A549 (cell line): Measurements from ENCODE around the gene PBRM1.

Experiments used
- CTCF ChIP-seq: fragments of >200 bp; sonication (Bioruptor Twin); formaldehyde crosslinking; IDR thresholded peaks from 3 replicates; pipeline ENCODE4 v1.5.1; 2016
- ELK1 ChIP-seq: fragments of 150-350 bp; IDR thresholded peaks from 2 replicates; pipeline ENCODE4 v1.6.1; 2014; ENCODE audit warnings: low read depth, mild to moderate bottlenecking, low read length
- FOSL2 ChIP-seq, 2 experiments: fragments of 450-650 bp in 1 of 2; fragments of >200 bp in 1 of 2; sonication (Bioruptor Twin) in 1 of 2; formaldehyde crosslinking; IDR thresholded peaks; 2 replicates each; pipeline versions ENCODE4 v1.5.0 to v1.6.1; 2016 to 2020; ENCODE audit warnings: mild to moderate bottlenecking in 1 of 2, moderate library complexity in 1 of 2
- GATA3 ChIP-seq: IDR thresholded peaks from 2 replicates; pipeline ENCODE4 v1.6.1; 2012; ENCODE audit warnings: borderline replicate concordance
- MAFK ChIP-seq: fragments of 450-650 bp; IDR thresholded peaks from 2 replicates; pipeline ENCODE4 v1.6.1; 2014; ENCODE audit not compliant: partially characterized antibody
- POLR2A ChIP-seq: IDR thresholded peaks from 2 replicates; pipeline ENCODE4 v1.6.1; 2012; ENCODE audit warnings: mild to moderate bottlenecking, low read length
- POLR2AphosphoS2 ChIP-seq: conservative IDR thresholded peaks from 2 replicates; pipeline ENCODE4 v1.6.1; 2012; ENCODE audit warnings: low read length, improper control_type of control experiment, inconsistent platforms
- RCOR1 ChIP-seq: fragments of 150-350 bp; IDR thresholded peaks from 2 replicates; pipeline ENCODE4 v1.6.1; 2014; ENCODE audit warnings: antibody characterized with exemption, low read length, low read depth
- SMC3 ChIP-seq: fragments of >200 bp; sonication (Bioruptor Twin); formaldehyde crosslinking; IDR thresholded peaks from 3 replicates; pipeline ENCODE4 v1.6.1; 2018; ENCODE audit warnings: inconsistent platforms
- TP53 ChIP-seq: fragments of 250-450 bp; sonication (Bioruptor Pico); IDR thresholded peaks from 2 replicates; pipeline ENCODE4 v1.5.0; 2021; ENCODE audit warnings: mild to moderate bottlenecking, moderate library complexity
- TF ChIP-seq, protein P1 (sequence below): IDR thresholded peaks from 2 replicates; pipeline ENCODE4 v1.6.1; 2012
- TF ChIP-seq, protein P2 (sequence below): fragments of 200-600 bp; sonication (generic); IDR thresholded peaks from 2 replicates; pipeline ENCODE4 v1.6.1; 2016; ENCODE audit warnings: antibody characterized with exemption, mild to moderate bottlenecking, moderate library complexity
- TF ChIP-seq, protein P3 (sequence below): fragments of 450-650 bp; IDR thresholded peaks from 2 replicates; pipeline ENCODE4 v1.6.1; 2014; ENCODE audit warnings: antibody characterized with exemption

DNA sequence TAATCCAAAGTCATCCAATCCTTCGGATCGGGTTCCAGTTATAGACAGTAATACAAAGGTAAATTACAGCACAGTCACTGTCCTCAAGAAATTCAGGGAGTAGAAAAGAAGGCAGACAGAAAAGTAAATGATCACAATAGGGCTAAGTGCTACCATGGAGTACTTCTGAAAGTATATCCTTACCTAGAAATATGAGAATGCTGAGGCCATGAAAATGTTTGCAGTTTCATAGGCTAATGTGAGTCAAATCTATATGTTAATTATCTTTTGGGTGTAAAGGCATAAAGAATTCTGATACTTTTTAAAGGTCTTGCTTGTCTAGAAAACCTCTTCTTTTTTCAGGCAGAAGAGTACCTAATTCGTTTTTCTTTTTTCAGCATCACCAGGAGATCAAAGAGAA is 29.8 kb downstream of the PBRM1 start:
- no peak for TF ChIP-seq SMC3
- TF ChIP-seq CTCF = no peak
- TF ChIP-seq, protein P1, sequence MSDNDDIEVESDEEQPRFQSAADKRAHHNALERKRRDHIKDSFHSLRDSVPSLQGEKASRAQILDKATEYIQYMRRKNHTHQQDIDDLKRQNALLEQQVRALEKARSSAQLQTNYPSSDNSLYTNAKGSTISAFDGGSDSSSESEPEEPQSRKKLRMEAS = no peak
- no peak for TF ChIP-seq POLR2A
- TF ChIP-seq GATA3 = no peak
- TF ChIP-seq, protein P2, sequence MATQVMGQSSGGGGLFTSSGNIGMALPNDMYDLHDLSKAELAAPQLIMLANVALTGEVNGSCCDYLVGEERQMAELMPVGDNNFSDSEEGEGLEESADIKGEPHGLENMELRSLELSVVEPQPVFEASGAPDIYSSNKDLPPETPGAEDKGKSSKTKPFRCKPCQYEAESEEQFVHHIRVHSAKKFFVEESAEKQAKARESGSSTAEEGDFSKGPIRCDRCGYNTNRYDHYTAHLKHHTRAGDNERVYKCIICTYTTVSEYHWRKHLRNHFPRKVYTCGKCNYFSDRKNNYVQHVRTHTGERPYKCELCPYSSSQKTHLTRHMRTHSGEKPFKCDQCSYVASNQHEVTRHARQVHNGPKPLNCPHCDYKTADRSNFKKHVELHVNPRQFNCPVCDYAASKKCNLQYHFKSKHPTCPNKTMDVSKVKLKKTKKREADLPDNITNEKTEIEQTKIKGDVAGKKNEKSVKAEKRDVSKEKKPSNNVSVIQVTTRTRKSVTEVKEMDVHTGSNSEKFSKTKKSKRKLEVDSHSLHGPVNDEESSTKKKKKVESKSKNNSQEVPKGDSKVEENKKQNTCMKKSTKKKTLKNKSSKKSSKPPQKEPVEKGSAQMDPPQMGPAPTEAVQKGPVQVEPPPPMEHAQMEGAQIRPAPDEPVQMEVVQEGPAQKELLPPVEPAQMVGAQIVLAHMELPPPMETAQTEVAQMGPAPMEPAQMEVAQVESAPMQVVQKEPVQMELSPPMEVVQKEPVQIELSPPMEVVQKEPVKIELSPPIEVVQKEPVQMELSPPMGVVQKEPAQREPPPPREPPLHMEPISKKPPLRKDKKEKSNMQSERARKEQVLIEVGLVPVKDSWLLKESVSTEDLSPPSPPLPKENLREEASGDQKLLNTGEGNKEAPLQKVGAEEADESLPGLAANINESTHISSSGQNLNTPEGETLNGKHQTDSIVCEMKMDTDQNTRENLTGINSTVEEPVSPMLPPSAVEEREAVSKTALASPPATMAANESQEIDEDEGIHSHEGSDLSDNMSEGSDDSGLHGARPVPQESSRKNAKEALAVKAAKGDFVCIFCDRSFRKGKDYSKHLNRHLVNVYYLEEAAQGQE = no peak
- TF ChIP-seq POLR2AphosphoS2 = no peak
- no peak for TF ChIP-seq FOSL2 (IDR thresholded peaks at IDR 0.05)
- no peak for TF ChIP-seq FOSL2 (CRISPR knock-in tag; IDR thresholded peaks at IDR 0.05)
- TF ChIP-seq, protein P3, sequence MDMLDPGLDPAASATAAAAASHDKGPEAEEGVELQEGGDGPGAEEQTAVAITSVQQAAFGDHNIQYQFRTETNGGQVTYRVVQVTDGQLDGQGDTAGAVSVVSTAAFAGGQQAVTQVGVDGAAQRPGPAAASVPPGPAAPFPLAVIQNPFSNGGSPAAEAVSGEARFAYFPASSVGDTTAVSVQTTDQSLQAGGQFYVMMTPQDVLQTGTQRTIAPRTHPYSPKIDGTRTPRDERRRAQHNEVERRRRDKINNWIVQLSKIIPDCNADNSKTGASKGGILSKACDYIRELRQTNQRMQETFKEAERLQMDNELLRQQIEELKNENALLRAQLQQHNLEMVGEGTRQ = no peak
- TF ChIP-seq ELK1 = no peak
- no peak for TF ChIP-seq MAFK
- TF ChIP-seq RCOR1 = no peak
- no peak for TF ChIP-seq TP53 (CRISPR knock-in tag)
